ENCODE measurements around the gene UBXN6. TPM values are rescaled to one million over a fixed set of nuclear protein-coding genes. Genes with fewer than 3 reads are reported as not detected.

Gene UBXN6
- total and polyA plus RNA-seq, 2 experiments from 2014 or later: 19.1 to 21.6 TPM

- TF ChIP-seq ETS1 (IDR thresholded peaks at IDR 0.05): no peak
- TF ChIP-seq CREB1 (CRISPR knock-in tag; IDR thresholded peaks at IDR 0.05; ENCODE audit: low read depth): no peak
- TF ChIP-seq ZNF331 (CRISPR knock-in tag; IDR thresholded peaks at IDR 0.05; ENCODE audit: low read depth): no peak
- TF ChIP-seq REST (IDR thresholded peaks at IDR 0.05; ENCODE audit: unreplicated experiment): no peak
Observed at GRCh38 chr19:4434391-4434790, 23.2 kb downstream of the UBXN6 start (continued).

DNA sequence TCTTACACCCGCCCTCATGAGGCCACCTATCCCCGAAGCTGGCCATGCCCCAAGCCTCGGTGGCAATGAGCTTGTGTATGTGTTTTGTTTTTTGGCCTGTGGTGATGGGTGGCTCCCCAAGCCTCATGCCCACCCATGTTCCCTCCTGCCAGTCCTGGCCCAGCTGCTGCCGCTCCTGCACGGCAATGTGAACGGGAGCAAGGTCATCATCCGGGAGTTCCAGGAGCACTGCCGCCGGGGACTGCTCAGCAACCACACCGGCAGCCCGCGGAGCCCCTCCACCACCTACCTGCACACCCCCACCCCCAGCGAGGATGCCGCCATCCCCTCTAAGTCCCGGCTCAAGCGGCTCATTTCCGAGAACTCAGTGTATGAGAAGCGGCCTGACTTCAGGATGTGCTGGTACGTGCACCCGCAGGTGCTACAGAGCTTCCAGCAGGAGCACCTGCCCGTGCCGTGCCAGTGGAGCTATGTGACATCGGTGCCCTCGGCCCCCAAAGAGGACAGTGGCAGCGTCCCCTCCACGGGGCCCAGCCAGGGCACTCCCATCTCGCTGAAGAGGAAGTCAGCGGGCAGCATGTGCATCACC is 24.6 kb downstream of the UBXN6 start:
- Mint-ChIP-seq H3K4me3 (no peak overlapping the region), H3K4me1 (no peaks in the 10 kb centered on the region; the same call in 2 of the 3 replicates), H3K27me3 (ENCODE audit: insufficient read depth, low read depth, poor library complexity) (peaks cover 17% of the 10 kb centered on the region), H3K27ac (no peak overlapping the region), H3K9me3 (no peaks in the 10 kb centered on the region; the same call in 2 of the 3 replicates), H3K36me3 (ENCODE audit: low read depth) (peaks cover 100% of the 10 kb centered on the region)
- no peak for DNase-seq (ENCODE audit: low spot score)
- Histone ChIP-seq H2AFZ (no peak overlapping the region), H3K27ac (ENCODE audit: low read depth) (no peak overlapping the region), H3K4me2 (no peak overlapping the region), H3K79me2 (replicated peaks; ENCODE audit: insufficient read depth) (peaks cover 28% of the 10 kb centered on the region), H4K20me1 (replicated peaks; ENCODE audit: insufficient read depth) (peaks cover 16% of the 10 kb centered on the region), H3K27me3 (ENCODE audit: insufficient read depth) (no peaks in the 10 kb centered on the region), H3K4me1 (ENCODE audit: insufficient read depth) (no peaks in the 10 kb centered on the region), H3F3A (replicated peaks; ENCODE audit: low read depth) (peaks cover 12% of the 10 kb centered on the region), H3K36me3 (ENCODE audit: insufficient read depth) (peaks cover 68% of the 10 kb centered on the region), H3K4me3 (no peak overlapping the region), H3K9me2 (ENCODE audit: insufficient read depth) (no peaks in the 10 kb centered on the region)
- no peak for ATAC-seq
- TF ChIP-seq CREB1 (CRISPR knock-in tag; IDR thresholded peaks at IDR 0.05; ENCODE audit: low read depth): no peak
- no peak for TF ChIP-seq ZNF331 (CRISPR knock-in tag; IDR thresholded peaks at IDR 0.05; ENCODE audit: low read depth)
- TF ChIP-seq ETS1 (IDR thresholded peaks at IDR 0.05): no peak
- TF ChIP-seq ZNF462 (CRISPR knock-in tag; IDR thresholded peaks at IDR 0.05): no peak
- TF ChIP-seq NANOG (IDR thresholded peaks at IDR 0.05; ENCODE audit: borderline replicate concordance): no peak
- TF ChIP-seq, protein P1, sequence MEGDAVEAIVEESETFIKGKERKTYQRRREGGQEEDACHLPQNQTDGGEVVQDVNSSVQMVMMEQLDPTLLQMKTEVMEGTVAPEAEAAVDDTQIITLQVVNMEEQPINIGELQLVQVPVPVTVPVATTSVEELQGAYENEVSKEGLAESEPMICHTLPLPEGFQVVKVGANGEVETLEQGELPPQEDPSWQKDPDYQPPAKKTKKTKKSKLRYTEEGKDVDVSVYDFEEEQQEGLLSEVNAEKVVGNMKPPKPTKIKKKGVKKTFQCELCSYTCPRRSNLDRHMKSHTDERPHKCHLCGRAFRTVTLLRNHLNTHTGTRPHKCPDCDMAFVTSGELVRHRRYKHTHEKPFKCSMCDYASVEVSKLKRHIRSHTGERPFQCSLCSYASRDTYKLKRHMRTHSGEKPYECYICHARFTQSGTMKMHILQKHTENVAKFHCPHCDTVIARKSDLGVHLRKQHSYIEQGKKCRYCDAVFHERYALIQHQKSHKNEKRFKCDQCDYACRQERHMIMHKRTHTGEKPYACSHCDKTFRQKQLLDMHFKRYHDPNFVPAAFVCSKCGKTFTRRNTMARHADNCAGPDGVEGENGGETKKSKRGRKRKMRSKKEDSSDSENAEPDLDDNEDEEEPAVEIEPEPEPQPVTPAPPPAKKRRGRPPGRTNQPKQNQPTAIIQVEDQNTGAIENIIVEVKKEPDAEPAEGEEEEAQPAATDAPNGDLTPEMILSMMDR (conservative IDR thresholded peaks at IDR 0.05; ENCODE audit: low read depth in 2 of 2): no peak
- TF ChIP-seq JUNB (IDR thresholded peaks at IDR 0.05; ENCODE audit: unreplicated experiment): no peak
